Measurements from ENCODE around the gene KIFC3. TPM values are rescaled to one million over a fixed set of nuclear protein-coding genes. Genes with fewer than 3 reads are reported as not detected.
"Not testable (repeated sequence)": the region's sequence is repeated elsewhere in the genome, so short reads cannot be mapped to it uniquely, and the experiment has no call there.

Gene KIFC3
- total RNA-seq, 1 donor from 2014 or later, result 36.8 TPM

GRCh38 chr16:57720142-57720575 lies 82.1 kb downstream of the KIFC3 start:
- H3K4me1 ChIP-seq, result no peaks in the 10 kb centered on the region
- TF ChIP-seq CTCF (IDR thresholded peaks at IDR 0.05) (peak in 1 of 3 experiments; percentile 11), POLR2A (IDR thresholded peaks at IDR 0.05) (no peak)
- intact Hi-C loops (cut with DNase I), result no loop called here
- DNase-seq (ENCODE audit: extremely low spot score in 2 of 2), result no peak
- H3K27me3 ChIP-seq, result no peaks in the 10 kb centered on the region
- H3K9me3 ChIP-seq, result no peaks in the 10 kb centered on the region
- no peak overlapping the region for H3K27ac ChIP-seq
- H3K4me3 ChIP-seq, result no peak overlapping the region
- H3K36me3 ChIP-seq, result no peaks in the 10 kb centered on the region

GRCh38 chr16:57714047-57714446 lies 88.2 kb downstream of the KIFC3 start:
- no peak overlapping the region for H3K4me3 ChIP-seq
- no peaks in the 10 kb centered on the region for H3K36me3 ChIP-seq
- no peaks in the 10 kb centered on the region for H3K9me3 ChIP-seq
- intact Hi-C loops (cut with DNase I), result no loop called here
- TF ChIP-seq CTCF (IDR thresholded peaks at IDR 0.05) (no peak), POLR2AphosphoS5 (IDR thresholded peaks at IDR 0.05; ENCODE audit: insufficient read depth in 1 of 2, low read depth in 1 of 2) (no peak), POLR2A (IDR thresholded peaks at IDR 0.05) (no peak)
- no peaks in the 10 kb centered on the region for H3K4me1 ChIP-seq
- no peaks in the 10 kb centered on the region for H3K27me3 ChIP-seq
- H3K27ac ChIP-seq, result no peak overlapping the region
- no peak for DNase-seq (ENCODE audit: extremely low spot score in 2 of 2)

GRCh38 chr16:57713596-57713995 lies 88.7 kb downstream of the KIFC3 start:
- no peak for DNase-seq (ENCODE audit: extremely low spot score in 2 of 2)
- no peaks in the 10 kb centered on the region for H3K36me3 ChIP-seq
- no peak overlapping the region for H3K27ac ChIP-seq
- no peaks in the 10 kb centered on the region for H3K9me3 ChIP-seq
- no peak for TF ChIP-seq CTCF (IDR thresholded peaks at IDR 0.05)
- TF ChIP-seq POLR2A (IDR thresholded peaks at IDR 0.05), result no peak
- no peak for TF ChIP-seq POLR2AphosphoS5 (IDR thresholded peaks at IDR 0.05; ENCODE audit: insufficient read depth in 1 of 2, low read depth in 1 of 2)
- intact Hi-C loops (cut with DNase I), result no loop called here
- H3K27me3 ChIP-seq, result no peaks in the 10 kb centered on the region
- no peaks in the 10 kb centered on the region for H3K4me1 ChIP-seq
- no peak overlapping the region for H3K4me3 ChIP-seq

- H3K36me3 ChIP-seq; H3K27me3 ChIP-seq; H3K4me3 ChIP-seq; DNase-seq (ENCODE audit: extremely low spot score in 2 of 2); intact Hi-C loops (cut with DNase I); H3K4me1 ChIP-seq; H3K27ac ChIP-seq; H3K9me3 ChIP-seq: not testable (repeated sequence)
Observed at GRCh38 chr16:57712569-57712968, 89.7 kb downstream of the KIFC3 start.

- H3K27me3 ChIP-seq, result no peaks in the 10 kb centered on the region
- H3K36me3 ChIP-seq, result no peaks in the 10 kb centered on the region
- no peaks in the 10 kb centered on the region for H3K4me1 ChIP-seq
- DNase-seq (ENCODE audit: extremely low spot score in 2 of 2), result no peak
- no peak overlapping the region for H3K4me3 ChIP-seq
- TF ChIP-seq POLR2AphosphoS5 (IDR thresholded peaks at IDR 0.05; ENCODE audit: insufficient read depth in 1 of 2, low read depth in 1 of 2), result no peak
- TF ChIP-seq POLR2A (IDR thresholded peaks at IDR 0.05), result no peak
- TF ChIP-seq CTCF (IDR thresholded peaks at IDR 0.05), result no peak
- H3K9me3 ChIP-seq, result no peaks in the 10 kb centered on the region
- no peak overlapping the region for H3K27ac ChIP-seq
- intact Hi-C loops (cut with DNase I), result no loop called here
Observed at GRCh38 chr16:57711993-57712392, 90.3 kb downstream of the KIFC3 start.

GRCh38 chr16:57711346-57711745 lies 90.9 kb downstream of the KIFC3 start:
- DNase-seq (ENCODE audit: extremely low spot score in 2 of 2), result no peak
- Histone ChIP-seq H3K4me3 (no peak overlapping the region), H3K27me3 (no peaks in the 10 kb centered on the region), H3K4me1 (no peaks in the 10 kb centered on the region), H3K36me3 (no peaks in the 10 kb centered on the region), H3K27ac (no peak overlapping the region), H3K9me3 (no peaks in the 10 kb centered on the region)
- TF ChIP-seq POLR2A (IDR thresholded peaks at IDR 0.05), result no peak
- TF ChIP-seq CTCF (IDR thresholded peaks at IDR 0.05), result no peak
- no peak for TF ChIP-seq POLR2AphosphoS5 (IDR thresholded peaks at IDR 0.05; ENCODE audit: insufficient read depth in 1 of 2, low read depth in 1 of 2)
- intact Hi-C loops (cut with DNase I), result no loop called here

Measured in vagina (tissue), 2 donors.